Brain microvascular endothelial cell (primary cell): ENCODE measurements around the gene KRT84.

Experiments
- DNase-seq: peaks from one replicate; pipeline ENCODE4 v3.0.0-alpha.2; 2020
- H3K27ac ChIP-seq: fragments of 250-450 bp; sonication (Bioruptor Pico); 2 replicates; pipeline ENCODE4 v1.5.1; 2020; ENCODE audit warnings: mild to moderate bottlenecking, moderate library complexity
- H3K27me3 ChIP-seq: fragments of 250-450 bp; sonication (Bioruptor Pico); replicated peaks from 2 replicates; pipeline ENCODE4 v1.5.1; 2020; ENCODE audit warnings: mild to moderate bottlenecking
- H3K36me3 ChIP-seq: fragments of 250-450 bp; sonication (Bioruptor Pico); replicated peaks from 2 replicates; pipeline ENCODE4 v1.5.1; 2020; ENCODE audit warnings: mild to moderate bottlenecking
- H3K4me3 ChIP-seq: 2 replicates; pipeline ENCODE4 v1.5.1; 2011; ENCODE audit warnings: low read depth, mild to moderate bottlenecking, control low read depth, low read length, moderate library complexity
- in situ Hi-C: cut with HindIII; loops from 2 replicates; pipeline ENCODE4 v1.10.0; 2017; ENCODE audit warnings: low sequenced_read_pairs, low pct_ligation_motif_present
- TF ChIP-seq, protein P1 (sequence below): IDR thresholded peaks from 2 replicates; pipeline ENCODE4 v1.5.1; 2011; ENCODE audit warnings: low read depth, mild to moderate bottlenecking, moderate library complexity, low read length, control low read depth, inconsistent platforms; ENCODE audit errors: missing control alignments

KRT84 gene

DNA sequence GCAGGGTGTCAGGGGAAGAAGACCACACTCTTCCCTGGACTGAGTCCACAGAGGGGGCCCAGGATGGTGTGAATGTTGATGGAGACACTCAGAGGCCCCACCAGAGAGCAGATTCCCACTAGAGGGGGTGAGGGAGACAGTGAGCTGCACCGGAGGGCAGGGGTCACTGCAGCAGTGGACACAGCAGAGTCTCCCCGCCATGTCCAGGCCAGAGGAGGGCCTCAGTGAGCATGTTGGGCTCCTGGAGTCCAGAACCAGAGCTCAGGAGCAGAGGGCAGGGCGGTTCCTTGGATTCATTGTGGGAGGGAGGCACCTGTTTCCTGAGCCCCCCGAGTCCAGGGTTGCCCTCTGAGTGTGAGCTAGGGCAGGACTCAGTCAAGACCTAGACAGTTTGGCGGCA, 22.5 kb upstream of the KRT84 start:
- Histone ChIP-seq H3K4me3 (no peak overlapping the region), H3K27ac (no peak overlapping the region), H3K27me3 (no peaks in the 10 kb centered on the region), H3K36me3 (no peaks in the 10 kb centered on the region)
- in situ Hi-C loops: no loop called here
- no peak for DNase-seq
- TF ChIP-seq, protein P1, sequence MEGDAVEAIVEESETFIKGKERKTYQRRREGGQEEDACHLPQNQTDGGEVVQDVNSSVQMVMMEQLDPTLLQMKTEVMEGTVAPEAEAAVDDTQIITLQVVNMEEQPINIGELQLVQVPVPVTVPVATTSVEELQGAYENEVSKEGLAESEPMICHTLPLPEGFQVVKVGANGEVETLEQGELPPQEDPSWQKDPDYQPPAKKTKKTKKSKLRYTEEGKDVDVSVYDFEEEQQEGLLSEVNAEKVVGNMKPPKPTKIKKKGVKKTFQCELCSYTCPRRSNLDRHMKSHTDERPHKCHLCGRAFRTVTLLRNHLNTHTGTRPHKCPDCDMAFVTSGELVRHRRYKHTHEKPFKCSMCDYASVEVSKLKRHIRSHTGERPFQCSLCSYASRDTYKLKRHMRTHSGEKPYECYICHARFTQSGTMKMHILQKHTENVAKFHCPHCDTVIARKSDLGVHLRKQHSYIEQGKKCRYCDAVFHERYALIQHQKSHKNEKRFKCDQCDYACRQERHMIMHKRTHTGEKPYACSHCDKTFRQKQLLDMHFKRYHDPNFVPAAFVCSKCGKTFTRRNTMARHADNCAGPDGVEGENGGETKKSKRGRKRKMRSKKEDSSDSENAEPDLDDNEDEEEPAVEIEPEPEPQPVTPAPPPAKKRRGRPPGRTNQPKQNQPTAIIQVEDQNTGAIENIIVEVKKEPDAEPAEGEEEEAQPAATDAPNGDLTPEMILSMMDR: peak; percentile 14

DNA sequence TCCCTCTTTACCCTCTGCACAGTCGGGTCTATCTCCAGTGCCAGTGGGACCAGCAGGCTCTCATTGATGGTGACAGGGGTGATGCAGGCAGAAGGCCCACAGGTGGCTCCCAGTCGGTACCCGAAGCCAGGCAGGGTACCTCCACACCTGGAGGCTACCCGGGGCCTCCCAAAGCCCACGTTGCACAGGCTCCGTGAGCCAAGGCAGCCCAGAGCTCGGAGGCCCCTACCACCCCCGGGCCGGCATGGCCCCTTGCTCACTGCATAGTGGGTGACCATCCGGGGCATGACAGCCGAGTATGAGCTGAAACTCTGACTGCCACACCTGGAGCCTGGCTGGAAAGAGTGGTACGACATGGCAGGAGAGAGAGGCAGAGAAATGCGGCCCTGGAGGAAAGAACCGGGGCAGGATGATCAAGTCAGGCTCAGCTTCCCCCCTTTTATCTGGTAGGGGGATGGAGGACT, 20.5 kb upstream of the KRT84 start, which contains the start of gene KRT82:
KRT82 (minus strand) TSS at position 414 of the 464 bp plus-strand sequence; CDS start at position 356, 58 bp downstream.
- Histone ChIP-seq H3K36me3 (no peaks in the 10 kb centered on the region), H3K4me3 (no peak within 1 kb of the TSS), H3K27ac (no peak within 1 kb of the TSS), H3K27me3 (no peaks in the 10 kb centered on the region)
- no peak for DNase-seq
- TF ChIP-seq, protein P1: no peak
- in situ Hi-C loops: no loop called here

DNA sequence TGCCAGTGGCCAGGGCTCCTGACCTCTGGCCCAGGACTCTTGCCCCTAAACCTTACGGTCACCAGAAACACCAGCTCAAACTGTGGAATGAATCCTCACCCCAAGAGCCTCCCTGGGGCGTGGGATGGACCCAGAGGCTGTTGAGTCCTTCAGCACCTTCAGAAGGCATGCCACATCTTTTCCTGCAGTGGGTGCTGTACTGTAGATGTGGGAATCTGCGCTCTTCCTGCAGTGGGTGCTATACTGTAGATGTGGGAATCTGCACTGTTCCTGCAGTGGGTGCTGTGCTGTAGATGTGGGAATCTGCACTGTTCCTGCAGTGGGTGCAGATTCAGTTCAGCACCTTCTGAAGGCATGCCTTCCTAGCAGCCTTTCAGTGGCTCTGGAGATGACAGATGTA, 19.5 kb upstream of the KRT84 start:
- no peak overlapping the region for H3K4me3 ChIP-seq
- TF ChIP-seq, protein P1: peak; percentile 29
- in situ Hi-C loops: no loop called here
- H3K27ac ChIP-seq: no peak overlapping the region
- H3K27me3 ChIP-seq: no peaks in the 10 kb centered on the region
- no peak for DNase-seq
- no peaks in the 10 kb centered on the region for H3K36me3 ChIP-seq

DNA sequence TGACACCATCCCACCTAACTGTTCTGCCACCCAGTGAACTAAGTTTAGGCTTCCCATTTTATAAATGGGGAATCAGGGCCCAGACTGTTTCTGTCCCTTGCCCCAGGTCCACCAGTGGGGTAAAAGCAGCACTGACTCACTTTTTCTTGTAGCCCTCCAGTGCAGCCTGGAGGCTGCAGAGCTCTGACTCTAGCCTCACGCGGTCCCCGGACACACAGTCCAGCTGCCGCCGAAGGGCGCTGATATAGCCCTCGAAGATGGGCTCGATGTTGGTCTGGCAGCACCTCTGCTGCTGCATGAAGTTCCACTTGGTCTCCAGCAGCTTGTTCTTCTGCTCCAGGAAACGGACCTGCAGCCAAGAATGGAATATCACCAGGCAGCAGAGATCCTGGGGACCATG, 18.1 kb upstream of the KRT84 start:
- DNase-seq: no peak
- in situ Hi-C loops: no loop called here
- H3K36me3 ChIP-seq: no peaks in the 10 kb centered on the region
- TF ChIP-seq, protein P1: no peak
- no peak overlapping the region for H3K27ac ChIP-seq
- H3K27me3 ChIP-seq: no peaks in the 10 kb centered on the region
- H3K4me3 ChIP-seq: no peak overlapping the region

DNA sequence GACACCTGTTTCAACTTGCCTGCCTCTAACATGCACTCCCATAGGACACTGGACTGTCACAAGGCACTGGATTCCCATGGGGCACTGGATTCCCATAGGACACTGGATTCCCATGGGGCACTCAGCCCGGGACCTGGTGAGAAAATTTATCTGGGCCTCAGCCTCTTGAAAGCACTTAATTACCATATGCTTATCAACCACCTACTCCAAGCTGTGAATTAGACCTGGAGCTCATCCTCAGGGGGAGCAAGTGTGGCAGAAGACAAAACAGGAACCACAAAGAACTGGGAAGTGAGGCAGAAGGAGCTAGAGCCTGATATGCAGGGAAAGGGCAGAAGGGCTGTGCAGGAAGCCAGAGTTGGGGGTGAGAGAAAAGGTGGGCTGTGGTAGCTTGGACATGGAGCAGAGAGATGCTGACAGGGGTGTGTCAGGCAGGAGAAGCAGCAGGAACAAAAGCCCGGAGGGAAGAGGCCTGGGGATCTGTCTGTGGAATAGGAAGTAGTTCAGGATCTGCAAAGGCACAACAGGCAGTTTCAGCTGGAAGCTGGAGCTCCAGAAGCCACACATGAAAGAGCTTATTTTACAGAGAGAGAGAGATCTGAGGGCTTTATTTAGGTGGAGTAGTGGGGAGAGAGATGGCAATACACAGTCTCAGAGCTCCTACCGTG, 17.6 kb upstream of the KRT84 start:
- H3K36me3 ChIP-seq: no peaks in the 10 kb centered on the region
- in situ Hi-C loops: no loop called here
- H3K4me3 ChIP-seq: no peak overlapping the region
- no peaks in the 10 kb centered on the region for H3K27me3 ChIP-seq
- TF ChIP-seq, protein P1: no peak
- DNase-seq: no peak
- H3K27ac ChIP-seq: no peak overlapping the region

DNA sequence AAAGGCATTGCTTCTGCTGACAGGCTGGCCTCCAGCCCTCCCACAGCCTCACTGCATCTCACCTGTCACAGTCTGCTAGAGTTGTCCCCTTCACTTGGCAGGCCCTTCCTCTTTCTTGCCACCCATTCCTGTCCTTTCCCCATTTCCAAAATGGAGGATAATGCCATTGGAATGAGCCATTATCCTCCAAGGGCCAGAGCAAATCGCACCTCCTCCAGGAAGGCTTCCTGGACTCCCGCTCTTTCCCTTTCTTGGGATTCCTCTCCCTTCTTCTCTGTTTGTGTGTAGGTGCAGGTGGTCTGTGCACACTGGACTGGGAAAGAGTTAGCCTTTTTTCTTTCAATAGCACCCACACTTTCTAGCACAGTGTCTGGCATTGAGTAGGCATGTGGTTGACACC, 16.9 kb upstream of the KRT84 start:
- Histone ChIP-seq H3K4me3 (no peak overlapping the region), H3K27ac (no peak overlapping the region), H3K27me3 (no peaks in the 10 kb centered on the region), H3K36me3 (no peaks in the 10 kb centered on the region)
- no peak for DNase-seq
- TF ChIP-seq, protein P1: no peak
- in situ Hi-C loops: no loop called here
